B cell (primary cell): ENCODE measurements around the gene ZDHHC24. TPM values are rescaled to one million over a fixed set of nuclear protein-coding genes. Genes with fewer than 3 reads are reported as not detected.
"Not testable (repeated sequence)": the region's sequence is repeated elsewhere in the genome, so short reads cannot be mapped to it uniquely, and the experiment has no call there.

Experiments
- ATAC-seq: fragments of 200-7000 bp; cut with Tn5 transposase; one replicate; pipeline ENCODE4 v1.10.0; 2021; ENCODE audit warnings: low read depth, mild to moderate bottlenecking, moderate number of reproducible peaks, moderate library complexity
- CTCF ChIA-PET: fragments of 350-600 bp; sonication (Branson Sonifier 250); formaldehyde crosslinking; loops from one replicate; lab custom pipeline; 2021; ENCODE audit warnings: antibody characterized with exemption, inconsistent platforms; lab: Charles Lee
- POLR2A ChIA-PET: fragments of 350-600 bp; sonication (Branson Sonifier 250); formaldehyde crosslinking; loops from one replicate; lab custom pipeline; 2021; ENCODE audit warnings: antibody characterized with exemption; lab: Charles Lee
- DNase-seq: peaks from one replicate; pipeline ENCODE4 v3.0.0; 2013
- H2AFZ ChIP-seq: 2 replicates; pipeline ENCODE4 v1.6.1; 2012; ENCODE audit warnings: mild to moderate bottlenecking, low read depth, low read length; ENCODE audit not compliant: insufficient read depth, poor library complexity, severe bottlenecking
- H3K27ac ChIP-seq, 2 donors: 1 replicate in 1 of 2; 2 replicates in 1 of 2; pipeline ENCODE4 v1.5.1; 2012 to 2013; ENCODE audit warnings: low read length in 2 of 2, mild to moderate bottlenecking in 2 of 2, moderate library complexity in 1 of 2
- H3K27me3 ChIP-seq, 4 experiments: fragments of 200-600 bp in 1 of 4; sonication (generic) in 1 of 4; replicated peaks in 1 of 4; 1 replicate in 2 of 4; 2 replicates in 2 of 4; pipeline versions ENCODE4 v1.6.1 to v1.7.0; 2013 to 2016; ENCODE audit warnings: low read length in 3 of 4, mild to moderate bottlenecking in 2 of 4, mixed read lengths in 1 of 4, moderate library complexity in 1 of 4; ENCODE audit not compliant: insufficient read depth in 4 of 4, control insufficient read depth in 3 of 4; ENCODE audit errors: control extremely low read depth in 1 of 4
- H3K36me3 ChIP-seq, 2 experiments: replicated peaks in 1 of 2; 1 replicate in 1 of 2; 2 replicates in 1 of 2; pipeline versions ENCODE4 v1.6.1 to v1.7.1; 2013; ENCODE audit warnings: low read length in 1 of 2; ENCODE audit not compliant: insufficient read depth in 2 of 2, control insufficient read depth in 1 of 2; ENCODE audit errors: control extremely low read depth in 1 of 2, extremely low read depth in 1 of 2
- H3K4me1 ChIP-seq, 2 donors: fragments of 200-600 bp in 1 of 2; sonication (generic) in 1 of 2; 1 replicate in 1 of 2; 2 replicates in 1 of 2; pipeline versions ENCODE4 v1.5.1 to v1.6.1; 2013 to 2017; ENCODE audit warnings: low read length in 2 of 2; ENCODE audit not compliant: control insufficient read depth in 2 of 2, insufficient read depth in 2 of 2
- H3K4me2 ChIP-seq: replicated peaks from 2 replicates; pipeline ENCODE3; 2012; ENCODE audit warnings: mild to moderate bottlenecking, low read depth, low read length; ENCODE audit not compliant: poor library complexity, severe bottlenecking
- H3K4me3 ChIP-seq, 5 experiments: fragments of 200-600 bp in 1 of 5; sonication (generic) in 1 of 5; 1 replicate in 3 of 5; 2 replicates in 2 of 5; pipeline versions ENCODE4 v1.5.1 to v1.7.0; 2011 to 2016; ENCODE audit warnings: low read length in 4 of 5, mild to moderate bottlenecking in 4 of 5, low read depth in 2 of 5, control low read depth in 1 of 5, moderate library complexity in 1 of 5; ENCODE audit not compliant: insufficient read depth in 1 of 5; ENCODE audit errors: control extremely low read depth in 1 of 5, extremely low read depth in 1 of 5
- H3K79me2 ChIP-seq: fragments of 200-600 bp; sonication (generic); one replicate; pipeline ENCODE4 v1.6.0; 2016; ENCODE audit warnings: low read length; ENCODE audit not compliant: control insufficient read depth, insufficient read depth
- H3K9ac ChIP-seq: fragments of 200-600 bp; sonication (generic); 2 replicates; pipeline ENCODE4 v1.6.1; 2017; ENCODE audit warnings: mild to moderate bottlenecking, low read length, moderate library complexity
- H3K9me3 ChIP-seq, 3 donors: one replicate each; pipeline versions ENCODE4 v1.6.1 to v1.7.1; 2013; ENCODE audit warnings: low read length in 2 of 3; ENCODE audit not compliant: control insufficient read depth in 2 of 3, insufficient read depth in 1 of 3; ENCODE audit errors: control extremely low read depth in 1 of 3
- H4K20me1 ChIP-seq: 2 replicates; pipeline ENCODE4 v1.6.0; 2012; ENCODE audit warnings: mild to moderate bottlenecking, low read length; ENCODE audit not compliant: insufficient read depth, control insufficient read depth, poor library complexity, severe bottlenecking
- H3K27ac Mint-ChIP-seq: one replicate; pipeline ENCODE4 v1.8.0; 2021; ENCODE audit warnings: mixed read lengths
- H3K27me3 Mint-ChIP-seq: one replicate; pipeline ENCODE4 v1.8.0; 2021; ENCODE audit warnings: mixed read lengths
- H3K4me1 Mint-ChIP-seq: one replicate; pipeline ENCODE4 v1.8.0; 2021; ENCODE audit warnings: mixed read lengths
- H3K4me3 Mint-ChIP-seq: one replicate; pipeline ENCODE4 v1.8.0; 2021; ENCODE audit warnings: mixed read lengths
- H3K9me3 Mint-ChIP-seq: one replicate; pipeline ENCODE4 v1.8.0; 2022; ENCODE audit warnings: mixed read lengths; ENCODE audit not compliant: insufficient read depth
- EZH2 ChIP-seq: IDR thresholded peaks from 2 replicates; pipeline ENCODE4 v1.6.1; 2012; ENCODE audit warnings: borderline replicate concordance, low read depth, mild to moderate bottlenecking, moderate library complexity, low read length; ENCODE audit not compliant: insufficient read depth, poor library complexity, severe bottlenecking
- WGBS: methylation state at CpG from one replicate; pipeline ENCODE4 v1.1.5; 2013; ENCODE audit warnings: missing lambda C conversion rate; ENCODE audit not compliant: insufficient coverage; 5-methylcytosine and 5-hydroxymethylcytosine counted together
- intact Hi-C: fragments of 100-400 bp; cut with micrococcal nuclease; formaldehyde crosslinking; loops from one replicate; pipeline ENCODE4 v1.10.0; 2022
- polyA plus RNA-seq: library from polyadenylated mRNA; depleted of rRNA; stranded (reverse); fragments of >200 nt; gene quantifications from 2 replicates; pipeline ENCODE4 v1.2.3, GENCODE V29; 2012
- total RNA-seq, 2 donors: library from RNA; stranded (reverse); fragments of 120-200 nt in 1 of 2; gene quantifications; 1 replicate in 1 of 2; 2 replicates in 1 of 2; pipeline versions ENCODE4 v1.2.3 to v1.2.4, GENCODE V29; 2013 to 2022
- TF ChIP-seq, protein P1 (sequence below): fragments of 200-600 bp; IDR thresholded peaks from one replicate; pipeline ENCODE4 v1.8.0; 2022; ENCODE audit warnings: antibody characterized with exemption, mild to moderate bottlenecking

Gene ZDHHC24
- total and polyA plus RNA-seq, 2 donors (not counting 1 experiment from before 2014, with no cell fraction given) = 29.7 to 32.6 TPM

GRCh38 chr11:66591175-66591574 lies 45.3 kb upstream of the ZDHHC24 start:
- ATAC-seq (no peak), DNase-seq (no peak)
- no peaks in the 10 kb centered on the region for H3K9me3 Mint-ChIP-seq
- Histone ChIP-seq H3K9me3 (no peaks in the 10 kb centered on the region), H3K4me3 (no peak overlapping the region), H3K27ac (no peak overlapping the region), H3K9ac (no peak overlapping the region), H3K4me2 (no peak overlapping the region), H2AFZ (no peak overlapping the region), H3K36me3 (no peaks in the 10 kb centered on the region), H3K27me3 (no peaks in the 10 kb centered on the region), H3K4me1 (peaks cover 28 to 29% of the 10 kb centered on the region in 2 donors), H3K79me2 (peaks cover 47% of the 10 kb centered on the region), H4K20me1 (no peaks in the 10 kb centered on the region)
- TF ChIP-seq EZH2 = no peak
- TF ChIP-seq, protein P1, sequence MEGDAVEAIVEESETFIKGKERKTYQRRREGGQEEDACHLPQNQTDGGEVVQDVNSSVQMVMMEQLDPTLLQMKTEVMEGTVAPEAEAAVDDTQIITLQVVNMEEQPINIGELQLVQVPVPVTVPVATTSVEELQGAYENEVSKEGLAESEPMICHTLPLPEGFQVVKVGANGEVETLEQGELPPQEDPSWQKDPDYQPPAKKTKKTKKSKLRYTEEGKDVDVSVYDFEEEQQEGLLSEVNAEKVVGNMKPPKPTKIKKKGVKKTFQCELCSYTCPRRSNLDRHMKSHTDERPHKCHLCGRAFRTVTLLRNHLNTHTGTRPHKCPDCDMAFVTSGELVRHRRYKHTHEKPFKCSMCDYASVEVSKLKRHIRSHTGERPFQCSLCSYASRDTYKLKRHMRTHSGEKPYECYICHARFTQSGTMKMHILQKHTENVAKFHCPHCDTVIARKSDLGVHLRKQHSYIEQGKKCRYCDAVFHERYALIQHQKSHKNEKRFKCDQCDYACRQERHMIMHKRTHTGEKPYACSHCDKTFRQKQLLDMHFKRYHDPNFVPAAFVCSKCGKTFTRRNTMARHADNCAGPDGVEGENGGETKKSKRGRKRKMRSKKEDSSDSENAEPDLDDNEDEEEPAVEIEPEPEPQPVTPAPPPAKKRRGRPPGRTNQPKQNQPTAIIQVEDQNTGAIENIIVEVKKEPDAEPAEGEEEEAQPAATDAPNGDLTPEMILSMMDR = no peak
- peaks cover 34% of the 10 kb centered on the region for H3K4me1 Mint-ChIP-seq
- H3K27ac Mint-ChIP-seq = no peak overlapping the region
- ChIA-PET CTCF (interaction anchor here (0.8 to 5.9 kb wide), 9 partner anchors 9 to 89 kb away, joined by 3 to 46 read pairs (median 5); partner anchors contain the start of genes RBM14, RBM4 and RBM4B), POLR2A (interaction anchor here (0.8 to 2.2 kb wide), 3 partner anchors 47 to 86 kb away, joined by 3 to 17 read pairs (median 5); partner anchors contain the start of genes RBM4 and RBM4B)
- intact Hi-C loops = loop anchor here (5.0 kb wide), 1 partner anchor 71 kb away; no protein-coding TSS in a partner anchor
- peak overlapping the region; percentile 13 for H3K4me3 Mint-ChIP-seq
- WGBS = 100% methylated on average over 1 of the region's 2 CpGs
- no peaks in the 10 kb centered on the region for H3K27me3 Mint-ChIP-seq

- peaks cover 22 to 26% of the 10 kb centered on the region in 2 donors for H3K4me1 ChIP-seq
- H3K79me2 ChIP-seq = peaks cover 36% of the 10 kb centered on the region
- H3K4me1 Mint-ChIP-seq = peaks cover 24% of the 10 kb centered on the region
- no peaks in the 10 kb centered on the region for H3K9me3 ChIP-seq
- H3K27me3 ChIP-seq = peaks cover 0 to under 1% (median 0%) of the 10 kb centered on the region in 4 experiments
- H4K20me1 ChIP-seq = no peaks in the 10 kb centered on the region
- CTCF ChIA-PET = interaction anchor here (0.8 to 3.3 kb wide), 7 partner anchors 10 to 88 kb away, joined by 3 to 14 read pairs (median 5); partner anchors contain the start of genes RBM4 and RBM4B
- no peak overlapping the region for H3K4me3 Mint-ChIP-seq
- H3K4me2 ChIP-seq = no peak overlapping the region
- POLR2A ChIA-PET = interaction anchor here (0.6 to 1.7 kb wide), 3 partner anchors 48 to 1717 kb away, joined by 3 to 5 read pairs (median 4); partner anchors contain the start of genes RBM4 and RBM4B
- H3K27ac ChIP-seq = no peak overlapping the region
- H3K27ac Mint-ChIP-seq = no peak overlapping the region
- H3K9ac ChIP-seq = no peak overlapping the region
- H3K36me3 ChIP-seq = no peaks in the 10 kb centered on the region
- DNase-seq (peak; percentile 3), ATAC-seq (no peak)
- no peak for TF ChIP-seq EZH2
- TF ChIP-seq, protein P1 = no peak
- H2AFZ ChIP-seq = no peak overlapping the region
- WGBS = 100% methylated on average over 3 of the region's 7 CpGs
- intact Hi-C loops = loop anchor here (5.0 kb wide), 1 partner anchor 72 kb away; no protein-coding TSS in a partner anchor
- H3K27me3 Mint-ChIP-seq = no peaks in the 10 kb centered on the region
- H3K9me3 Mint-ChIP-seq = no peaks in the 10 kb centered on the region
- H3K4me3 ChIP-seq = no peak overlapping the region
These were observed 44.3 kb upstream of the ZDHHC24 start for GRCh38 chr11:66589996-66590675.

GRCh38 chr11:66589315-66589714 lies 43.5 kb upstream of the ZDHHC24 start:
- H3K9me3 ChIP-seq, H2AFZ ChIP-seq, H3K4me3 ChIP-seq, H4K20me1 ChIP-seq, H3K27ac Mint-ChIP-seq, ATAC-seq, H3K36me3 ChIP-seq, H3K4me3 Mint-ChIP-seq, H3K27me3 Mint-ChIP-seq, H3K27ac ChIP-seq, H3K27me3 ChIP-seq, H3K4me2 ChIP-seq, DNase-seq, POLR2A ChIA-PET, intact Hi-C loops, H3K9me3 Mint-ChIP-seq, H3K9ac ChIP-seq: not testable (repeated sequence)
- WGBS = 70% methylated on average over 2 of the region's 2 CpGs
- Histone ChIP-seq H3K79me2 (peaks cover 28% of the 10 kb centered on the region), H3K4me1 (peaks cover 14 to 18% of the 10 kb centered on the region in 2 donors)
- CTCF ChIA-PET = interaction anchor here (1.1 to 3.3 kb wide), 3 partner anchors 10 to 89 kb away, joined by 3 to 11 read pairs (median 10); partner anchors contain the start of gene RBM4B
- H3K4me1 Mint-ChIP-seq = peaks cover 19% of the 10 kb centered on the region
